Ovary (tissue), 3 donors: ENCODE results near the gene YWHAG.

ENCODE experiments used
- CTCF ChIP-seq, 3 donors: fragments of 450-650 bp in 2 of 3; fragments of 200-600 bp in 1 of 3; IDR thresholded peaks; one replicate each; pipeline versions ENCODE4 v1.5.1 to v1.8.0; 2016 to 2022; ENCODE audit warnings: antibody characterized with exemption in 3 of 3, mild to moderate bottlenecking in 1 of 3
- EP300 ChIP-seq: sonication (generic); formaldehyde crosslinking; IDR thresholded peaks from one replicate; pipeline ENCODE4 v1.6.1; 2017; ENCODE audit warnings: antibody characterized with exemption
- donor health status: DM: no; HTN: no; CAD: no.

DNA sequence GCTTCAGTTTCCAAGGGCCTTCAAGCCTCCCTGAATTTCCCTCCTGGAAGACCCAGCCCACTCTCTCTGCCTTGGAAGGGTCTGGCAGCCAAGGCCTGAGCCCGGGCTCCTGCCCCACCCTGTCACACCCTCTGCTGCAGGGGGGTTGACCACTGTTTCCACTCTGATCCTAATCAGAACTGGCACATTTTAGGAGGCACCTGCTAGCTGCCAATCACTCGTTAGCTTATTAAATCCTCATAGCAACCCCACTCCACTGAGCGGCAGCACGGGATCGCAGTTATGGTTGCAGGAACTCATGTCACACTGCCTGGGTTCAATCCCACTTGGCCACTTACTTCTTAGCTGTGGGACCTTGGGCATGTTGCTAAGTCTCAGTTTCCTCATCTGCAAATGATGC, 43.4 kb downstream of the YWHAG start:
- TF ChIP-seq CTCF (IDR thresholded peaks at IDR 0.05), result no peak
- no peak for TF ChIP-seq EP300
